ENCODE measurements around the gene LARP4B.

LARP4B gene

DNA sequence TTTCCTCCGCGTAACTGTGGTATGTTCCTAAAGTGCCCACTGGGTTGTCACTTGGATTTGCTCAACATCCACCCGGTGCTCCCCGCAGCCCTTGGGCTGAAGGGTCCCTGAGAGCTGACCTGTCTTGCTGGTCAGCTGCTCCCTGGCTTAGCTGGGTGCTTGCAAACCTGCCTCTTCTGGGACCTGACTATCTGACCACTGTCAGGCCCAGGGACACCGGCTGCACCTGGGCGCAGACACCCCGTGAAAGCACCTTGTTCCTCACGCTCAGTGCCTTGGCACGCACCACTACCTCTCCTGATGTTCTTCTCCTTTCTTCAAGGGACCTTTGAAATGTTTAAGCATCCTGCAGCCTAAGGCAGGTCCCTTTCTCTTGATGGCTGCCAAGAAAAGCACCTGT lies 26.6 kb upstream of the LARP4B start:
- H3K36me3 ChIP-seq (ENCODE audit: control insufficient read depth in 1 of 2, insufficient read depth in 2 of 2, low read depth in 1 of 2, low read length in 2 of 2): peaks cover 0 to 3% of the 10 kb centered on the region in 2 experiments

GRCh38 chr10:955820-956217 lies 24.3 kb upstream of the LARP4B start:
- Histone ChIP-seq H2BK5ac (ENCODE audit: low read depth, low read length, poor library complexity, severe bottlenecking) (no peak overlapping the region), H3K14ac (ENCODE audit: low read length in 2 of 2) (no peak overlapping the region), H2BK120ac (ENCODE audit: low read depth, low read length) (no peak overlapping the region), H3K4ac (ENCODE audit: low read depth in 1 of 2, low read length in 2 of 2) (no peak overlapping the region), H4K91ac (ENCODE audit: low read length) (no peak overlapping the region), H3K4me3 (ENCODE audit: insufficient read depth in 1 of 2, low read depth in 1 of 2, low read length in 2 of 2) (no peak overlapping the region), H3K9ac (ENCODE audit: low read length) (no peak overlapping the region), H3K27me3 (ENCODE audit: control insufficient read depth in 1 of 2, insufficient read depth in 1 of 2, low read length in 2 of 2) (peaks cover 18 to 34% of the 10 kb centered on the region in 2 experiments), H2AK5ac (ENCODE audit: low read length, severe bottlenecking) (no peak overlapping the region), H3K18ac (ENCODE audit: low read depth in 1 of 2, low read length in 2 of 2) (no peak overlapping the region), H4K8ac (ENCODE audit: low read length) (no peak overlapping the region), H2BK12ac (ENCODE audit: low read length in 2 of 2) (no peak overlapping the region), H3K9me3 (ENCODE audit: control insufficient read depth, low read length) (no peaks in the 10 kb centered on the region), H3K23ac (ENCODE audit: low read length in 2 of 2) (no peak overlapping the region), H3K4me1 (ENCODE audit: control insufficient read depth, insufficient read depth, low read depth, low read length) (no peaks in the 10 kb centered on the region), H3K4me2 (ENCODE audit: low read length, poor library complexity, severe bottlenecking) (no peak overlapping the region), H2BK15ac (ENCODE audit: low read depth, poor library complexity, severe bottlenecking) (no peak overlapping the region), H2AFZ (ENCODE audit: low read depth, low read length) (no peak overlapping the region), H3K27ac (ENCODE audit: low read length, poor library complexity, severe bottlenecking) (no peak overlapping the region), H3K36me3 (ENCODE audit: control insufficient read depth in 1 of 2, insufficient read depth in 2 of 2, low read depth in 1 of 2, low read length in 2 of 2) (peaks cover 0 to 3% of the 10 kb centered on the region in 2 experiments), H3K79me1 (replicated peaks; ENCODE audit: low read length, poor library complexity, severe bottlenecking) (no peaks in the 10 kb centered on the region)
- WGBS: 86% methylated on average over 9 of the region's 9 CpGs
- no peak for DNase-seq

More for the DNA sequence above, 26.6 kb upstream of the LARP4B start:
- Histone ChIP-seq H4K8ac (ENCODE audit: low read length) (no peak overlapping the region), H4K91ac (ENCODE audit: low read length) (no peak overlapping the region), H2BK12ac (ENCODE audit: low read length in 2 of 2) (no peak overlapping the region), H3K27ac (ENCODE audit: low read length, poor library complexity, severe bottlenecking) (no peak overlapping the region), H3K27me3 (ENCODE audit: control insufficient read depth in 1 of 2, insufficient read depth in 1 of 2, low read length in 2 of 2) (peaks cover 18 to 36% of the 10 kb centered on the region in 2 experiments), H3K4ac (ENCODE audit: low read depth in 1 of 2, low read length in 2 of 2) (no peak overlapping the region), H2AFZ (ENCODE audit: low read depth, low read length) (no peak overlapping the region), H2BK5ac (ENCODE audit: low read depth, low read length, poor library complexity, severe bottlenecking) (no peak overlapping the region), H3K23ac (ENCODE audit: low read length in 2 of 2) (no peak overlapping the region), H3K4me1 (ENCODE audit: control insufficient read depth, insufficient read depth, low read depth, low read length) (no peaks in the 10 kb centered on the region), H3K9me3 (ENCODE audit: control insufficient read depth, low read length) (no peaks in the 10 kb centered on the region), H3K9ac (ENCODE audit: low read length) (no peak overlapping the region), H2BK120ac (ENCODE audit: low read depth, low read length) (no peak overlapping the region), H2AK5ac (ENCODE audit: low read length, severe bottlenecking) (no peak overlapping the region), H3K4me2 (ENCODE audit: low read length, poor library complexity, severe bottlenecking) (no peak overlapping the region), H2BK15ac (ENCODE audit: low read depth, poor library complexity, severe bottlenecking) (peak overlapping the region; percentile 65), H3K14ac (ENCODE audit: low read length in 2 of 2) (no peak overlapping the region), H3K4me3 (ENCODE audit: insufficient read depth in 1 of 2, low read depth in 1 of 2, low read length in 2 of 2) (no peak overlapping the region), H3K79me1 (replicated peaks; ENCODE audit: low read length, poor library complexity, severe bottlenecking) (no peaks in the 10 kb centered on the region), H3K18ac (ENCODE audit: low read depth in 1 of 2, low read length in 2 of 2) (no peak overlapping the region)
- 94% methylated on average over 9 of the region's 9 CpGs for WGBS
- DNase-seq: no peak

DNA sequence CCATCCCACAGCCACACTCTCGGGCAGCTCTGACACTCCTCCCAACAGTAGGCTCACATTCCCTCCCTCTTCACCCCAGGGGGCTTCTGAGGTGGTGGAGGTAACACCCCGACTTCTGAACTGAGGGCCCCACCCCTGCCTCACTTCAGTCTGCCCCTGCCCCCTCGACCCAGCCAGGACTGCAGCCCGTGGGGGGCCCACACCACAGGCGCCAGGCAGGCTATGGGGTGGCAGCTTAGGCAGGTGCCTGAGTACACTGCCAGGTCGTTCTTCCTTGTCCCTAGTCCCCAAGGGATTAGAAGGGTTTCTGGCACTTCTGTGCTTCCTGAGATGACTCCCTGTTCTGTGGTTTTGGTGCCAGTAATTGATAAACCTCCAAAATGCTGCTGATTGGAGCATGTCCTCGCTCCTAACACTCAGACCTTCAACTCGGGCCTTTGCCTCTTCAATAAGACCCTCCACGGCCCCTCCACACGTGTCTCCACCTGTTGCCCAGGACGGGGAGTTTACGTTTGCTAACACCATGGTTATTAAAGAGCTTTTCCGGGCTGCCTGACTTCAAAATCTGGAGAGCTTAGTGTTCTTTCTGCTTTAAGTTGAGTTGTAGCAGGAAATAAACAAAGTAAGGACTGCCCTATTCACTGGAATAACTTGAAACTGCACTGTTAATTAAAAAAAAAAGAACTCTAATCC lies 23.8 kb upstream of the LARP4B start:
- 63% methylated on average over 10 of the region's 13 CpGs for WGBS
- no peak overlapping the region for H3K4ac ChIP-seq (ENCODE audit: low read depth in 1 of 2, low read length in 2 of 2)

GRCh38 chr10:954396-954795 lies 22.9 kb upstream of the LARP4B start:
- H2AK5ac ChIP-seq (ENCODE audit: low read length, severe bottlenecking): no peak overlapping the region
- no peak overlapping the region for H3K4ac ChIP-seq (ENCODE audit: low read depth in 1 of 2, low read length in 2 of 2)
- no peak overlapping the region for H3K27ac ChIP-seq (ENCODE audit: low read length, poor library complexity, severe bottlenecking)
- no peak overlapping the region for H3K4me3 ChIP-seq (ENCODE audit: insufficient read depth in 1 of 2, low read depth in 1 of 2, low read length in 2 of 2)
- H3K27me3 ChIP-seq (ENCODE audit: control insufficient read depth in 1 of 2, insufficient read depth in 1 of 2, low read length in 2 of 2): peaks cover 18 to 33% of the 10 kb centered on the region in 2 experiments
- DNase-seq: no peak
- H4K91ac ChIP-seq (ENCODE audit: low read length): no peak overlapping the region
- no peak overlapping the region for H3K18ac ChIP-seq (ENCODE audit: low read depth in 1 of 2, low read length in 2 of 2)
- no peak overlapping the region for H3K4me2 ChIP-seq (ENCODE audit: low read length, poor library complexity, severe bottlenecking)
- H3K9ac ChIP-seq (ENCODE audit: low read length): no peak overlapping the region
- H3K9me3 ChIP-seq (ENCODE audit: control insufficient read depth, low read length): no peaks in the 10 kb centered on the region
- no peak overlapping the region for H3K23ac ChIP-seq (ENCODE audit: low read length in 2 of 2)
- no peak overlapping the region for H2BK120ac ChIP-seq (ENCODE audit: low read depth, low read length)
- peaks cover 0 to 3% of the 10 kb centered on the region in 2 experiments for H3K36me3 ChIP-seq (ENCODE audit: control insufficient read depth in 1 of 2, insufficient read depth in 2 of 2, low read depth in 1 of 2, low read length in 2 of 2)
- no peak overlapping the region for H2AFZ ChIP-seq (ENCODE audit: low read depth, low read length)
- 92% methylated on average over 16 of the region's 21 CpGs for WGBS
- no peaks in the 10 kb centered on the region for H3K79me1 ChIP-seq (replicated peaks; ENCODE audit: low read length, poor library complexity, severe bottlenecking)
- no peak overlapping the region for H2BK5ac ChIP-seq (ENCODE audit: low read depth, low read length, poor library complexity, severe bottlenecking)
- no peak overlapping the region for H3K14ac ChIP-seq (ENCODE audit: low read length in 2 of 2)
- no peaks in the 10 kb centered on the region for H3K4me1 ChIP-seq (ENCODE audit: control insufficient read depth, insufficient read depth, low read depth, low read length)
- H4K8ac ChIP-seq (ENCODE audit: low read length): no peak overlapping the region
- no peak overlapping the region for H2BK12ac ChIP-seq (ENCODE audit: low read length in 2 of 2)
- H2BK15ac ChIP-seq (ENCODE audit: low read depth, poor library complexity, severe bottlenecking): no peak overlapping the region

More for the DNA sequence above, 23.8 kb upstream of the LARP4B start:
- no peak overlapping the region for H2AK5ac ChIP-seq (ENCODE audit: low read length, severe bottlenecking)
- H3K23ac ChIP-seq (ENCODE audit: low read length in 2 of 2): no peak overlapping the region
- H2BK120ac ChIP-seq (ENCODE audit: low read depth, low read length): no peak overlapping the region
- no peak overlapping the region for H3K4me2 ChIP-seq (ENCODE audit: low read length, poor library complexity, severe bottlenecking)
- H3K79me1 ChIP-seq (replicated peaks; ENCODE audit: low read length, poor library complexity, severe bottlenecking): no peaks in the 10 kb centered on the region
- H2AFZ ChIP-seq (ENCODE audit: low read depth, low read length): no peak overlapping the region
- no peak overlapping the region for H2BK15ac ChIP-seq (ENCODE audit: low read depth, poor library complexity, severe bottlenecking)
- no peak overlapping the region for H3K27ac ChIP-seq (ENCODE audit: low read length, poor library complexity, severe bottlenecking)
- H2BK5ac ChIP-seq (ENCODE audit: low read depth, low read length, poor library complexity, severe bottlenecking): no peak overlapping the region
- no peak overlapping the region for H4K8ac ChIP-seq (ENCODE audit: low read length)
- H4K91ac ChIP-seq (ENCODE audit: low read length): no peak overlapping the region
- H3K27me3 ChIP-seq (ENCODE audit: control insufficient read depth in 1 of 2, insufficient read depth in 1 of 2, low read length in 2 of 2): peaks cover 18 to 33% of the 10 kb centered on the region in 2 experiments
- H3K14ac ChIP-seq (ENCODE audit: low read length in 2 of 2): no peak overlapping the region
- H2BK12ac ChIP-seq (ENCODE audit: low read length in 2 of 2): no peak overlapping the region
- no peak overlapping the region for H3K4me3 ChIP-seq (ENCODE audit: insufficient read depth in 1 of 2, low read depth in 1 of 2, low read length in 2 of 2)
- no peaks in the 10 kb centered on the region for H3K4me1 ChIP-seq (ENCODE audit: control insufficient read depth, insufficient read depth, low read depth, low read length)
- no peak overlapping the region for H3K9ac ChIP-seq (ENCODE audit: low read length)
- no peak overlapping the region for H3K18ac ChIP-seq (ENCODE audit: low read depth in 1 of 2, low read length in 2 of 2)
- peaks cover 0 to 3% of the 10 kb centered on the region in 2 experiments for H3K36me3 ChIP-seq (ENCODE audit: control insufficient read depth in 1 of 2, insufficient read depth in 2 of 2, low read depth in 1 of 2, low read length in 2 of 2)
- DNase-seq: no peak
- no peaks in the 10 kb centered on the region for H3K9me3 ChIP-seq (ENCODE audit: control insufficient read depth, low read length)

Data from mesenchymal stem cell (in vitro differentiated cells and primary cell).